Mesenteric fat pad (tissue), 1 donor: ENCODE data around the gene CHRDL1. TPM values are rescaled to one million over a fixed set of nuclear protein-coding genes. Genes with fewer than 3 reads are reported as not detected.

Experiments used
- DNase-seq: peaks from one replicate; pipeline ENCODE4 v3.0.0-alpha.2; 2020; ENCODE audit warnings: low spot score
- total RNA-seq: library from RNA; stranded (reverse); fragmentation: NEBNext Ultra II Directional; extraction: Animal tissue kit (Norgen Biotek cat#: 25700); gene quantifications from one replicate; pipeline ENCODE4 v1.2.1, GENCODE V29; 2021
- donor health status: DM: yes; HTN: yes; CAD: no.

The CHRDL1 gene
- total RNA-seq, 1 donor from 2014 or later = 248 TPM

DNA sequence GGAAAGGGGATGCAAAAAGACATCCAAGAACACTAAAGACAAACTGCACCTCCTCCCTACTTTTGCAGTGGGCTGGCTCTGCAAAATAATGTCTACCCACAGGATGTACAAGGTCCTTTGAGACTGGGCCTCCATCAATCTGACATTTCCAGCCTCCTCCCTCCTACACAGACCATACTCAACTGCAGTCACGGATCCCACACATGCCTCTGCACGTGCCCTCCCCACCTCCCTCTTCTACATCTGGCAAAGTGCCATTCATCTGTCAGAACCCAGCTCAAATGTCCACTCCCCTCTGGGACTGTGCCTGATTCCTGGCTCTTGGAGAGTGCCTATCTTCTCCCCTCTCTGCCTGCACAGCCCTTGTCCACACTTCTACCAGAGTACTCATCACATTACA lies 50.3 kb downstream of the CHRDL1 start:
- no peak for DNase-seq

DNA sequence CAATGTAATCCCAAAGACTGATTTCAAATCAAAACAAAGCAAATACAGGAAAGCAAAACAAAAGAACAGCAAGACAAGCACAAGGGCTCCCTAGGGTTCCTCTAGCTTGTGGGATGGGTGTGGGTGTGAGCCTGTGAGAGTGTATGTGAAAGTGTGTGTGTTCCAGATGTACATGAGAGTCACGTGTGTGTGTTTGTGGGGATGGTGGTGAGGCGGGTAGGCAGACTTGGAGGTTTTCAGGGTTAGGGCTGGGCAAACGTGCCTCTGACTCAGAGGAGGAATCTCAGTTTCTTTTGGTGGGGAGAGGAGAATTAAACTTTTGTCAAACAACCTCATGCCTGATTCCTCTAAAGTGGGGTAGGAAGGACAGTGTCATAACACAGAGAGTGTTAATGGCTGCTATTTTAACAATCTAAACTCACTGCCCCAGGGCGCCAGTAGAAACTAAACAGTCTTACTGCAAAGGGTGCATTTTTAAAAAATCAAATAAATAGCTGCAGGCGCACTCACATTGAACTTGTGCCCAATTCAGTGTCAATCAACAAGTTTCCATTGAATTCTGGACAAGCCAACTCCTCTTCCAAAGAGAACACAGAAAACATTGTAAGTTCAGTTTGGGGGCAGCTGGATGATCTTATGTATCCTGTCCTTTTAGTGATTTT lies 51.8 kb downstream of the CHRDL1 start:
- no peak for DNase-seq

DNA sequence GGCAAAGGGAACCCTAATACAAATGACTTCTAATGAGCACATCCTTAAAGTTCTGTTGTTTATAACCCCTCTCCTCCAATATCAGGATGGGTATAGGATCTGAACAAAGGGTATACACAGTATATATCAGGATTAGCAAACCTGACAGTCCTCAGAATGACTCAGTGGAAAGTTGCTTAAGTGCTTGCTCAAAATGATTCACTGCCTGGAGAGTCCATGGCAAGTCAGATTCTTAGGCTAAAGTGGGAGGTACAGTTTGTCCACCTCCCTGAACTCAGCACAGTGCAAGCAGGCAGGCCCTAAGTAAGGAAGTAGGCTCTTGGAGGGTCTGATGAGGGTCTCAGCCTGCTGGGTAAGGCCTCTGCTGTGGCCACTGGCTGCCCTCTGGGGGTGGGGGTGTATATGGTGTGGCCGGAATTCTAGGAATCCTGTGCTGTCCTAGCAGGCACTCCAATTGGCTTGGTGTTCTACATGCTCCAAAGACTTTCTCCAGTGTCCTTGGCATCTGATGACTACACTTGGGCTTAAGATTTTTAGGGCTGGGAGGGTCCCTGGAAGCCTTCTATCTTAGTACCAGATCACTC lies 54.3 kb downstream of the CHRDL1 start:
- no peak for DNase-seq

DNA sequence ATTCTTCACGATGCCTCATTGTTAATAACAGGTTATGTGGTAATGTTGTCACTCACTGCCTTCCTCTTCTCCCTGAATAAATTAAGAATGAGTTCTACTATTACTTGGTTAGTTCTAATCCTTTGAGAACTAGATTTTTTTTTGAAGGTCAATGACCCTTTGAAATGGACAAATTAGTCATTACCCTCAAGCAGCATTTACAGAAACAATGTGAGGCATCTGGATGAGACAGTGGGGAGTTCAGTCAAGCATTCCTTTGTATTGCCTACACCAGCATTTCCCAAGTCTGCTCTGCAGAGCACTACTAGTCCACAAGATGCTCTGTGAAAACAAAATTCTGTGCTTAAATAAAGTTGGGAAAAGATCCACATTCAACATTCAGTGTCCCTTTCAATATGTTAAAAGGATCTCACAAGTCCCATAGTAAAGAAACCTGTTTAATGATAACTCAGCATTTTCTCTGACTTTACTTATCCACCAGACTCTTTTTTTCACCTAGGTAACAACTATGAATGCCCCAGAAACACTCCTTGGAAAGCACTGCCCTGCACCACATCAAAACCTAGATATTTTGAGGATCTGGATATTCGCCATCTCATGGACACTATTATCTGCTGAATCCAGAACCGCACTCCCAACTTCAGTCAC lies 60.6 kb downstream of the CHRDL1 start:
- no peak for DNase-seq

GRCh38 chrX:110734271-110734670 lies 61.3 kb downstream of the CHRDL1 start:
- no peak for DNase-seq

- no peak for DNase-seq
These were observed 62.5 kb downstream of the CHRDL1 start for GRCh38 chrX:110733166-110733565.

DNA sequence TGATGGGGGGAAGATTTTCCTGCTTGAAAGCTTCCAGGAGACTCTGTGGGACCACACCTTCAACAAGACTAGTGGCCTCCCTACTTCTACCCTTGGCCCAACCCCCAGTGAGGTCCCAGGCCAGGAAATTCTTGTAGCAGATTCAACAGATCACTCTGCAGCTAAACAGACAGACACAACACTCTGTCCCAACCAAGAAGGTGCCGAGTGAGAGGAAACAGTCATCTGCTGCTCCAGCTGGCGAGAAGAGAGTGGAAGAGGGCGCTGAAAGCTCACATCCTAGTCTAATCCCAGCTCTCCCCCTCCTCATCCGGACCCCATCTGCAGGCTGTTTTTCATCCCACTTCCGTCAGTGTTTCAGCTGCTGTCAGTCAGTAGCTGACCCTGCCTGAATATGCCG lies 63.4 kb downstream of the CHRDL1 start:
- no peak for DNase-seq

DNA sequence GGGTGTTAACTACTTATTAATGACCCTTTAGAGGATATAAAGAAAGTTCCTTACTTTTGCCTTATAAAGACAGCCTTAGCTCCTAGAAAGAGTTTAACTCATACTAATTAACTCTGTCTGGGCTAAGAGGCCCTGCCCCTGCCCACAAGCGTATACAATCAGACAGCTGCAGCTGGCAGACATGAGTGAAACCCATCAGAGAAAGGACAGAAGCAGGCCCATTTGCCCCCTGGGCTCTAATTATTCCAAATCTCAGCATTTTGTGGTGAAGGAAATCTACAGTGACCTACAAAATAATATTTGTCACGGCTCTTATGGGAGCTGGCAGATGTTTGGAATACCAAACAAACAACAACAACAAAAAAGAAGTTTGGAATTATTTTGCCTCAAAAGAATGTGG lies 71.8 kb downstream of the CHRDL1 start:
- DNase-seq = no peak

- DNase-seq = no peak
These were observed 73.5 kb downstream of the CHRDL1 start for GRCh38 chrX:110722135-110722534.

- no peak for DNase-seq
These were observed 82.0 kb downstream of the CHRDL1 start for GRCh38 chrX:110713666-110714065.

GRCh38 chrX:110706446-110706845 lies 89.2 kb downstream of the CHRDL1 start:
- no peak for DNase-seq

DNA sequence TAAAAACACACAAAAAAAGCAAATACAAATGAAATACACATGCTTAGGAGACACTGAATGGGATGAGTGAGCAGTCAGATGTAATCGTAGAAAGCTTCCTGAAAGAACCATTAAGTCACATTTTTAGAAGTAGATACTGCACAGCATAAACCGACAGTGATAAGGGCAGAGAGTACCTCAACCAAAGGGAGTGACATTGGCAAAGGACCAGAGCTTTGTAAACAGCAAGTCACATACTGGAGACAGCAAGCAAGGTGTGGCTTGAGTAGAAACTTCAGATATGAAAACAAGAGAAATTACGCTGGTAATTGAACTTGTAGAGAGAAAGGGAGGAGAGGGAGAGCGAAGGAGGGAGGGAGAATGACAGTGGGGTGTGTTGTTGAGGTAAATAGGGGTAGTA lies 92.0 kb downstream of the CHRDL1 start:
- DNase-seq = no peak

DNA sequence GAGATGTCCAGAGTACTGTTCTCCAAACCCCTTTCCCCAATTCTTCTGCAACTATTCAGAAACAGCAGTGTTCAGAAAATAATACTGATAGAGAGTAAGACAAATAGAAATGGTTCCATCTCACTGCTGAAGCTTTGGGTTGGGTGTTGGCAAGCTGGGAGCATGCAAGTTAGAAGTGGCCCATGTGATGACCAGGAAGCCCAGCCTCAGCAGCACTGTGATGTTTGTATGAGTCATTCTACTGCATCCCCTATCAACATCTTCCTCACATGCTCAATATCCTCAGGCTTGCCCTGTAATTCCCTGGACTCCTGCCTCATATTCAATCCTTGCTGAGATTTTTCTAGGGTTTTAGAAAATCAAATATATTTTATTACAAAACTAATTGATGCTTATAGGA lies 96.5 kb downstream of the CHRDL1 start:
- no peak for DNase-seq

- DNase-seq = no peak
These were observed 96.9 kb downstream of the CHRDL1 start for GRCh38 chrX:110698696-110699095.

- no peak for DNase-seq
These were observed 102.8 kb downstream of the CHRDL1 start for GRCh38 chrX:110692866-110693265.

DNA sequence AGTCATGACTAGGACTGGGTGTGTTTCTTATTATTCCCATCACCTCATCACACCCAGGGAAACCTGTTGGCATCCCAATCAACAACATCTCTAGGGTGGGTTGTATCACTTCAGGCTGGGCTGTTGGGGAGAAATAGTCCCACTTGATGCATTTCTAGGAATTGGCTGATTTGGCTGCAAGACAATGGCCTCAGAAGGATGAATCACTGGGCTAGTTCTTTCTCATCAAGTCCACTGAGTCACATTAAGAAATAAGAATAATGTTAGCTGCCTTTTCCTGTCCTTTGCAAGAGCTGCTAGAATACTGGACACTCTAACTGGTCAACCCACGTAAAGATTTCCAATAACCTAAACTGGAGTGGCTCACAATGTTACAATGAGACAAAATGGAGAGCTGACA lies 104.2 kb downstream of the CHRDL1 start:
- DNase-seq = no peak

GRCh38 chrX:110684653-110685052 lies 111.0 kb downstream of the CHRDL1 start:
- DNase-seq = no peak

DNA sequence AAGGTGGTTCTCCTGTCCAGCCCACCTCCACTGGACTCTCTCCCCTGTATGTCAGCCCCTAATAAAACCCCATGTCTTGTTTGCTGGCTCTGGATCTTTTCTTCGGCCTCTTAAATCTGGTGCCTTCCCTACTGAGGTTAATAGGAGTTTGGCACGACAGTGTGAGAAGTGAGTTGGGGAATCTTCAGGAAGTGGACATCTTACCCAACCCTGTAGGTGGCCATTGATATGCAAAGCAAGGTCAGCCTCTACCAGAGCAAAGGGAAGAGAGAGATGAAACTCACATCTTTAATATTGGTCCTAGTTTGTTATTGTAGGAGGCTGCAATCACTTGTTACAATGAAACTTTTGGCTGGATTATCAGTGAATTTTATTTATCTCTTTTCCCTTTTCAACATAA lies 111.7 kb downstream of the CHRDL1 start:
- no peak for DNase-seq

DNA sequence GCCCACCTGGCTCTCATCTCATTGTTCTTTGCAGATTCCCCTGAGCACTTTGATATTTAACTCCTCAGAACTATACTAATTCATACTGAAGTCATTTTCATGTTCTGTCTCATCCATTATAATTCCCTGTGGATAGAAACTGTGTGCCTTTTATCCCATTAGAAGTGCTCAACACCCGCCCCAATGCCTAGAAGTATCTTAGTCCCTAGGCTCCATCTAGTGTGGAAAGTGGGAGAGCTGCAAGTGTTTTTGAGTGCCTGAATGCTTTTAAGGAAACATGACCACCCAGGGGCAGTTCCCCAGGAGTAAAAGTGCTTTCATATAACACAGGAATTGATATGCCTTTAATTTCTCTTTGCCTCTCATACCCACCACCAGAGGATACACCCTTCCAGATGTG lies 117.0 kb downstream of the CHRDL1 start:
- no peak for DNase-seq

DNA sequence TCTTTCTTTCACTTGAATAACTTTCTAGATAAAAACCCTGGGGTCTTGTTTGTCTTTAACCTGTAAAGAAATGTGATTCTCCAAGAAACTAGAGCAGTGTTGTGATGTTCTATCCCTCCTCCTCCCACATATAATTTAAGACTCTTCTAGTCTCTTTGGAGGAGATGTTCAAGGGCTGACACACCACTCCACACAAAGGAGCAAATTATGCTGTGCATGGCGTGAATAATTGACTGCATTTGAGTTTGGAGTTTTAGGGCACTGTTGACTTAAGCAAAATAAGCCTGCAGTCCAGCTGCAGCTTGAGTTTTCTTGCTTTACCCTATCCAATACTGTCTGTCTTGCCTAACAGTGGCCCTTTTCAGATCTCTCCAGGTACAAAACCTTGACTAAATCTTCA lies 119.7 kb downstream of the CHRDL1 start:
- no peak for DNase-seq

GRCh38 chrX:110671068-110671803 lies 124.4 kb downstream of the CHRDL1 start:
- no peak for DNase-seq

DNA sequence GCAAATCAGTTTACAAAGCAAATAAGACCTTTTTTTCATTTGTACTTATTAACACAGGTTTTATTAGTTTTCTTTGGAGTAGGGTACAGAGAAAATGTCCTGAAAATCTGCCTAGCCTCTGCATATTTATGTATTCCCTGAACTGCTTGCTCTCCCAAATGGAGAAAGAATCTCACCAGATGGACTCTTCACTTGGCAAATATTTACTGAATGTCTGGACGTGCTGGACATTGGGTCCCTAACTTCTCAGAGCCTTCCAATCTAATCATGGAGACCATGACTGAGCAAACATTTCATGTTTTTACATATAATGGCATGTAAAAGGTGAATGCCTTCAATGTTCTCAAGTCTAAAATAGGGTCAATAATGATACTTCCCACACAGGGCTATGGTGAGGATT lies 126.0 kb downstream of the CHRDL1 start:
- no peak for DNase-seq
